NCI-H1417 treated with DMSO at 0.1 percent for 48 hours (cell line): ENCODE measurements around the gene MOG.
"Not testable (repeated sequence)": the region's sequence is repeated elsewhere in the genome, so short reads cannot be mapped to it uniquely, and the experiment has no call there.

ENCODE experiments used
- DNase-seq: peaks from one replicate; lab custom pipeline; 2025; lab: John Stamatoyannopoulos, UW

The MOG gene

GRCh38 chr6:29641430-29642148, 15.3 kb upstream of the MOG start:
- no peak for DNase-seq

- no peak for DNase-seq
Observed at GRCh38 chr6:29647927-29648642, 8.8 kb upstream of the MOG start.

GRCh38 chr6:29649701-29650673, 6.9 kb upstream of the MOG start:
- DNase-seq, result peak; percentile 93

GRCh38 chr6:29651413-29652197, 5.3 kb upstream of the MOG start:
- no peak for DNase-seq

GRCh38 chr6:29652198-29652584, 4.7 kb upstream of the MOG start:
- DNase-seq, result no peak

GRCh38 chr6:29653452-29654038, 3.3 kb upstream of the MOG start:
- peak; percentile 28 for DNase-seq

- no peak for DNase-seq
Observed at GRCh38 chr6:29655658-29656057, 1.2 kb upstream of the MOG start.

GRCh38 chr6:29656157-29656556, 735 bp upstream of the MOG start:
- DNase-seq, result no peak

- DNase-seq, result no peak
Observed at GRCh38 chr6:29661071-29661470, 4.2 kb downstream of the MOG start.

- DNase-seq, result not testable (repeated sequence)
Observed at GRCh38 chr6:29661502-29662141, 4.7 kb downstream of the MOG start.

- no peak for DNase-seq
Observed at GRCh38 chr6:29663300-29664042, 6.6 kb downstream of the MOG start.

GRCh38 chr6:29665942-29666825, 9.3 kb downstream of the MOG start:
- no peak for DNase-seq

- DNase-seq, result no peak
Observed at GRCh38 chr6:29666826-29667130, 9.9 kb downstream of the MOG start.

GRCh38 chr6:29667158-29667557, 10.3 kb downstream of the MOG start:
- DNase-seq, result no peak

- no peak for DNase-seq
Observed at GRCh38 chr6:29671026-29671425, 14.1 kb downstream of the MOG start.

GRCh38 chr6:29672116-29672515, 15.2 kb downstream of the MOG start:
- DNase-seq, result not testable (repeated sequence)

GRCh38 chr6:29673161-29673560, 16.3 kb downstream of the MOG start:
- no peak for DNase-seq

GRCh38 chr6:29674008-29674407, 17.1 kb downstream of the MOG start:
- no peak for DNase-seq

- DNase-seq, result no peak
Observed at GRCh38 chr6:29675561-29675960, 18.7 kb downstream of the MOG start.
